K562 (cell line): ENCODE data around the gene MED29. TPM values are rescaled to one million over a fixed set of nuclear protein-coding genes. Genes with fewer than 3 reads are reported as not detected.

ENCODE experiments used
- ARHGAP35 ChIP-seq: fragments of 450-650 bp; IDR thresholded peaks from 2 replicates; pipeline ENCODE4 v1.6.1; 2018; ENCODE audit not compliant: partially characterized antibody
- ATF7 ChIP-seq: fragments of 450-650 bp; IDR thresholded peaks from 2 replicates; pipeline ENCODE4 v1.7.1; 2014; ENCODE audit warnings: mild to moderate bottlenecking, moderate library complexity
- CBFB ChIP-seq: sonication (generic); formaldehyde crosslinking; IDR thresholded peaks from 2 replicates; pipeline ENCODE4 v1.4.0; 2020; ENCODE audit warnings: mild to moderate bottlenecking, missing genetic modification reagents
- CTCFL ChIP-seq: IDR thresholded peaks from 2 replicates; pipeline ENCODE4 v1.6.1; 2011; ENCODE audit warnings: borderline replicate concordance, low read depth, mild to moderate bottlenecking, moderate library complexity, low read length; ENCODE audit not compliant: insufficient read depth, poor library complexity, severe bottlenecking
- ELF4 ChIP-seq: fragments of 450-650 bp; formaldehyde crosslinking; IDR thresholded peaks from 2 replicates; pipeline ENCODE4 v1.4.0; 2022; ENCODE audit warnings: missing genetic modification characterization
- ETV5 ChIP-seq: sonication (generic); formaldehyde crosslinking; IDR thresholded peaks from 2 replicates; pipeline ENCODE4 v1.4.0; 2020; ENCODE audit warnings: low read depth, mild to moderate bottlenecking, missing genetic modification reagents
- FOXA1 ChIP-seq: fragments of 450-650 bp; IDR thresholded peaks from 2 replicates; pipeline ENCODE4 v1.6.1; 2016; ENCODE audit warnings: mild to moderate bottlenecking, borderline replicate concordance
- HLTF ChIP-seq: fragments of 450-650 bp; IDR thresholded peaks from 2 replicates; pipeline ENCODE4 v1.6.1; 2016
- HMG20A ChIP-seq: fragments of 450-650 bp; formaldehyde crosslinking; conservative IDR thresholded peaks from 2 replicates; pipeline ENCODE4 v1.4.0; 2020; ENCODE audit warnings: mild to moderate bottlenecking, mixed read lengths
- MAFG ChIP-seq: fragments of 450-650 bp; conservative IDR thresholded peaks from 2 replicates; pipeline ENCODE4 v1.6.1; 2016; ENCODE audit warnings: missing genetic modification characterization, missing compliant biosample characterization
- NONO ChIP-seq, 2 experiments: fragments of 200-400 bp in 1 of 2; fragments of 450-650 bp in 1 of 2; formaldehyde crosslinking in 1 of 2; IDR thresholded peaks; 2 replicates each; pipeline ENCODE4 v1.6.1; 2017; ENCODE audit warnings: low read depth in 2 of 2, mild to moderate bottlenecking in 2 of 2, moderate library complexity in 2 of 2, low read length in 1 of 2
- OTX1 ChIP-seq: fragments of 450-650 bp; formaldehyde crosslinking; IDR thresholded peaks from 2 replicates; pipeline ENCODE4 v1.4.0; 2022; ENCODE audit warnings: mild to moderate bottlenecking
- RCOR1 ChIP-seq, 2 experiments: IDR thresholded peaks; 2 replicates each; pipeline ENCODE4 v1.6.1; 2012; ENCODE audit warnings: low read depth in 2 of 2, low read length in 2 of 2, borderline replicate concordance in 1 of 2, improper control_type of control experiment in 1 of 2
- SMARCE1 ChIP-seq: fragments of 450-650 bp; IDR thresholded peaks from 2 replicates; pipeline ENCODE4 v1.7.1; 2016; ENCODE audit warnings: mild to moderate bottlenecking
- SNIP1 ChIP-seq: fragments of 450-650 bp; IDR thresholded peaks from 2 replicates; pipeline ENCODE4 v1.7.1; 2017; ENCODE audit warnings: low read depth, mild to moderate bottlenecking
- ZBED1 ChIP-seq: IDR thresholded peaks from 2 replicates; pipeline ENCODE4 v1.6.1; 2014
- ZBTB26 ChIP-seq: fragments of 450-650 bp; formaldehyde crosslinking; IDR thresholded peaks from 2 replicates; pipeline ENCODE4 v1.4.0; 2022; ENCODE audit warnings: missing genetic modification characterization
- ZNF133 ChIP-seq: fragments of 250-450 bp; sonication (Bioruptor Pico); IDR thresholded peaks from 2 replicates; pipeline ENCODE4 v1.4.0; 2020; ENCODE audit warnings: mild to moderate bottlenecking
- ZNF324 ChIP-seq: fragments of 250-450 bp; sonication (Bioruptor Pico); IDR thresholded peaks from 2 replicates; pipeline ENCODE4 v1.4.0; 2020; ENCODE audit warnings: mild to moderate bottlenecking
- ZNF512 ChIP-seq: IDR thresholded peaks from 2 replicates; pipeline ENCODE4 v1.6.1; 2016; ENCODE audit warnings: missing genetic modification characterization, missing compliant biosample characterization
- ZNF589 ChIP-seq: fragments of 200-800 bp; sonication (Bioruptor generic); IDR thresholded peaks from 2 replicates; pipeline ENCODE4 v1.6.1; 2016; ENCODE audit warnings: low read depth, missing genetic modification characterization, missing compliant biosample characterization
- ZNF639 ChIP-seq, 2 experiments: fragments of 200-800 bp in 1 of 2; sonication (Bioruptor generic) in 1 of 2; sonication (generic) in 1 of 2; formaldehyde crosslinking in 1 of 2; IDR thresholded peaks in 1 of 2; conservative IDR thresholded peaks in 1 of 2; 2 replicates each; pipeline versions ENCODE4 v1.5.0 to v1.6.1; 2016 to 2020; ENCODE audit warnings: missing compliant biosample characterization in 1 of 2, missing genetic modification characterization in 1 of 2, missing genetic modification reagents in 1 of 2
- ZNF77 ChIP-seq: fragments of 250-450 bp; sonication (Bioruptor Pico); IDR thresholded peaks from 2 replicates; pipeline ENCODE4 v1.5.0; 2020
- polyA plus RNA-seq, 8 experiments: library from polyadenylated mRNA; depleted of rRNA in 4 of 8; stranded (reverse) in 5 of 8; unstranded in 3 of 8; fragments of >200 nt; fragmentation: Nextera tagmentation in 2 of 8; fragmentation: Illumina TruSeq in 1 of 8; extraction: Ambion mirVana in 2 of 8; extraction: Trizol in 1 of 8; gene quantifications; 2 replicates each; pipeline versions ENCODE4 v1.2.1 to v1.2.3, GENCODE V29; 2011 to 2014; ENCODE audit warnings: inconsistent platforms in 1 of 8, missing spikeins in 1 of 8
- total RNA-seq, 7 experiments: library from RNA; depleted of rRNA in 6 of 7; stranded (reverse); fragments of >200 nt in 6 of 7; fragmentation: Illumina TruSeq in 2 of 7; extraction: Trizol in 2 of 7; gene quantifications; 2 replicates each; pipeline versions ENCODE4 v1.2.1 to v1.2.3, GENCODE V29; 2011 to 2021; ENCODE audit warnings: low replicate concordance in 1 of 7

Gene MED29
- total and polyA plus RNA-seq, 9 of the 15 experiments (the other 6 are each of a cell fraction or from before 2014, with no cell fraction given), result 1.8 to 22.6 (median 12.4) TPM

GRCh38 chr19:39406656-39407409 is 15.7 kb downstream of the MED29 start, which contains the start of gene ZFP36 (continued):
- no peak for TF ChIP-seq SMARCE1
- TF ChIP-seq ZBTB26 (CRISPR knock-in tag), result no peak
- TF ChIP-seq FOXA1, result no peak
- no peak for TF ChIP-seq ZNF133 (CRISPR knock-in tag)
- TF ChIP-seq CTCFL, result no peak
- TF ChIP-seq HMG20A (CRISPR knock-in tag), result no peak
- TF ChIP-seq ELF4 (CRISPR knock-in tag), result 0 out of 2 replicates have a peak, but pooled peaks have one; percentile 14
- TF ChIP-seq NONO (IDR thresholded peaks at IDR 0.05; ENCODE audit: low read depth in 2 of 2, low read length in 1 of 2), result no peak; a peak in 2 of 4 replicates
- no peak for TF ChIP-seq ETV5 (CRISPR knock-in tag)
- TF ChIP-seq RCOR1 (IDR thresholded peaks at IDR 0.05; ENCODE audit: borderline replicate concordance in 1 of 2, low read depth in 2 of 2, low read length in 2 of 2), result no peak
- TF ChIP-seq ZBED1, result peak; percentile 45; the same call in 1 of the 2 replicates
- peak; percentile 40 for TF ChIP-seq ATF7
- no peak for TF ChIP-seq ZNF589
- TF ChIP-seq ARHGAP35, result no peak
- no peak for TF ChIP-seq OTX1 (CRISPR knock-in tag)
- no peak for TF ChIP-seq SNIP1
- no peak for TF ChIP-seq ZNF77 (CRISPR knock-in tag)
- TF ChIP-seq MAFG, result no peak
- no peak for TF ChIP-seq ZNF639 (CRISPR knock-in tag; conservative IDR thresholded peaks at IDR 0.05 in 1 of 2, IDR thresholded peaks at IDR 0.05 in 1 of 2)
- TF ChIP-seq HLTF, result no peak
- TF ChIP-seq ZNF512 (tag), result no peak
- TF ChIP-seq CBFB, result no peak
- TF ChIP-seq ZNF324 (CRISPR knock-in tag), result no peak
